ENCODE results near the gene ZNF35.
"Not testable (repeated sequence)": the region's sequence is repeated elsewhere in the genome, so short reads cannot be mapped to it uniquely, and the experiment has no call there.

The ZNF35 gene

GRCh38 chr3:44648564-44649229 lies at the start of gene ZNF35:
Gene ZNF35 (plus strand): TSS chr3:44648732. CDS start chr3:44651068, 2,336 bp downstream.
- peak; percentile 38 for DNase-seq

GRCh38 chr3:44601749-44602148 lies 46.8 kb upstream of the ZNF35 start:
- DNase-seq = no peak

DNA sequence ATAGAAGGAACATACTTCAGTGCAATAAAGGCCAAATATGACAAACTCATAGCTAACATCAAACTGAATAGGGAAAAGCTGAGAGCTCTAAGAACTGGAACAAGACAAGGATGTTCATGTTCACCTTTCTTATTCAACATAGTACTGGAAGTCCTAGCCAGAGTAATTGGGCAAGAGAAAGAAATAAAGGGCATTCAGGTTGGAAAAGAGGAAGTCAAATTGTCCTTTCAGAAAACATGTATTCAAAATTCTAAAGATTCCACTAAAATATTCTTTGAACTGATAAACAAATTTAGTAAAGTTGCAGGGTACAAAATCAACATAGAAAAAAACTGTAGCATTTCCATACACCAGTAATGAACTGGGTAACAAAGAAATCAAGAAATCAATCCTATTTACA lies 35.9 kb upstream of the ZNF35 start:
- DNase-seq = no peak

DNA sequence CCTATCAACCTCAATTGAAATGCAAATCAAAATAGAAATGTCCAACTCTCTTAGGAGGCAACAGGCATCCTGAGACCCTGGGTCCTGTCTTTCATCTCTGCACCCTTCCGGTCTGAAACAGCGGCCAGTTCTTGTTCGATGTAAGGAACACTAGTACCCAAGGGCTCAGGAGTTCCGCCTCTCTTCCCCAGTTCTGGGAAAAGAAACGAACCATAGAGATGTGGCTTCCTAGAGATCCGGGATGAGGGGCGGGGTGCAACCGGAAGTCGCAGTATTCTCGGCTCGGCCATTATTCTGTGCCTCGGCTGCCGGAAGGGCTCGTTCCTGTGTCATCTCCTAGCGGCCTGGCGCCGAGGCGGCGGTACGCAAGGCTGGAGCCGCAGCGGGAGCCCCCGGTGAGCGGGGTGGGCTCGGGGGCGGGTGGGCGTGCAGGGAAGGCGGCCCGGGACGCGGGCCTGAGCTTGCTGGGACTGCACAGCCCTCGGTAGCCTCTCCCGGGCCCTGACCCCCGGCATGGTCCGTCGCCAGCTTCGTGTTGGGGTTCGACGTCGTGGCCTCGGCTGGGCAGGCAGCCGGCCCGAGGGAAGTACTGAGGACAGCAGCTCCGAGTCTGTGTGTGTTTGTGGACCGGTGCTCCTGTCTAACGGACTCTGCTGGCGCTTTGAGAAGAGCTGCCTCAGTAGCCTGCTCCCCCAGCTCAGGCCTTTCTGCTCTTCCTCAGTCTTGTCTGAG lies 23.6 kb upstream of the ZNF35 start, which contains the start of gene ZNF197:
TSS of gene ZNF197 (plus strand) at position 288 of the 732 bp plus-strand sequence. CDS start 4,119 bp downstream, outside the sequence.
- DNase-seq = peak; percentile 57

- DNase-seq = no peak
Measured at GRCh38 chr3:44628716-44629115, 19.8 kb upstream of the ZNF35 start.

GRCh38 chr3:44632193-44632592 lies 16.3 kb upstream of the ZNF35 start:
- no peak for DNase-seq

DNA sequence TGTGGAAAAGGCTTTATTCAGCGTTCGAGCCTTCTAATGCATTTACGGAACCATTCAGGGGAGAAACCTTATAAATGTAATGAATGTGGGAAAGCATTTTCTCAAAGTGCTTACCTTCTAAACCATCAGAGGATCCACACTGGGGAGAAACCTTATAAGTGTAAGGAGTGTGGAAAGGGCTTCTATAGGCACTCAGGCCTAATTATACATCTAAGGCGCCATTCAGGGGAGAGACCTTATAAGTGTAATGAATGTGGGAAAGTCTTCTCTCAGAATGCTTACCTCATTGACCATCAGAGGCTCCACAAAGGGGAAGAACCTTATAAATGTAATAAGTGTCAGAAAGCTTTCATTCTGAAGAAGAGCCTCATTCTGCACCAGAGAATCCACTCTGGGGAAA lies 6.2 kb upstream of the ZNF35 start:
- DNase-seq = no peak

GRCh38 chr3:44643024-44643423 lies 5.5 kb upstream of the ZNF35 start:
- no peak for DNase-seq

DNA sequence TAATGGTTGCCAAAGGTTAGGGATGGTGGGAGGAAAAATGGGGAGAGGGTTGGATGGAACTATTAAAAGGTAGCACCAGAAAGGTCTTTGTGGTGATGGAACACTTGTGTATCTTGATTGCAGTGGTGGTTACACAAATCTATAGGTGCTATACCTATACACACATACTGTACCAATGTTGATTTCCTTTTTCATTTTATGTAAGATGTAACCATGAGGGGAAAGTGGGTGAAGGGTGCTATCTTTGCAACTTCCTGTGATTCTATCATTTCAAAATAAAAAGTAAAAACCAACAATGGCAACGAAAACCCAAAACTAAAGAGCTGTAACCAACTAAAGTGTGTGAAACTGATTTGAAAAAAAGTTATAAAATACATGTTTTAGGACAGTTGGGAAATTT lies 761 bp upstream of the ZNF35 start:
- no peak for DNase-seq

- DNase-seq = no peak
Measured at GRCh38 chr3:44649709-44650108, 1.2 kb downstream of the ZNF35 start.

DNA sequence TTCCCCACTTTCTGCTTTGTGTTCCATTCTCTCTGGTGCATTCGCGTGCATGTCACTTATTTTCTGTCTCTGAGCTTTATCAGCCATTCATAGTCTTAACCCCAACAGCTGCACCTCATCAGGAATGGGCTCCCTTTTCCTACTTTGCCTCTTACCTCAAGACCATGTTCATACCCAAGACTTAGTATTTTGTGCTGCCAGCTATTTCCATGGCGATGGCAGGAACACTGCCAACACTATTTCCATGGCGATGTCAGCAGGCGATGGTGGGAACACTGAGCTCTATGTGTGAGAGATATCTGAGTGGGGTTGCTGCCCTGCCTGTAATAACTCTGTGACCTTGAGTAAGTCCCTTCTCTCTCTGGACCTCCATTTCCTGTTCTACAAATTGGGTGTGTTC lies 5.5 kb downstream of the ZNF35 start:
- no peak for DNase-seq

DNA sequence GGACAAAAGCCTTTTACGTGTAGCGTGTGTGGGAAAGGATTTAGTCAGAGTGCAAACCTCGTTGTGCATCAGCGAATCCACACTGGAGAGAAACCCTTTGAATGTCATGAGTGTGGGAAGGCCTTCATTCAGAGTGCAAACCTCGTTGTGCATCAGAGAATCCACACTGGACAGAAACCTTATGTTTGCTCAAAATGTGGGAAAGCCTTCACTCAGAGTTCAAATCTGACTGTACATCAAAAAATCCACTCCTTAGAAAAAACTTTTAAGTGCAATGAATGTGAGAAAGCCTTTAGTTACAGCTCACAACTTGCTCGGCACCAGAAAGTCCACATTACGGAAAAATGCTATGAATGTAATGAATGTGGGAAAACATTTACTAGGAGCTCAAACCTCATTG lies 10.5 kb downstream of the ZNF35 start:
- no peak for DNase-seq

DNA sequence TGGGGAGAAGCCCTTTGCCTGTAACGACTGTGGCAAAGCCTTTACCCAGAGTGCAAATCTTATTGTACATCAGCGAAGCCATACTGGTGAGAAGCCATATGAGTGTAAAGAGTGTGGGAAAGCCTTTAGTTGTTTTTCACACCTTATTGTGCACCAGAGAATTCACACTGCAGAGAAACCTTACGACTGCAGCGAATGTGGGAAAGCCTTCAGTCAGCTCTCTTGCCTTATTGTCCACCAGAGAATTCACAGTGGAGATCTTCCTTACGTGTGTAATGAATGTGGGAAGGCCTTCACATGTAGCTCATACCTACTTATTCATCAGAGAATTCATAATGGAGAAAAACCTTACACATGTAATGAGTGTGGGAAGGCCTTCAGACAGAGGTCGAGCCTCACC lies 10.9 kb downstream of the ZNF35 start:
- DNase-seq = no peak

GRCh38 chr3:44661189-44661588 lies 12.7 kb downstream of the ZNF35 start:
- no peak for DNase-seq

DNA sequence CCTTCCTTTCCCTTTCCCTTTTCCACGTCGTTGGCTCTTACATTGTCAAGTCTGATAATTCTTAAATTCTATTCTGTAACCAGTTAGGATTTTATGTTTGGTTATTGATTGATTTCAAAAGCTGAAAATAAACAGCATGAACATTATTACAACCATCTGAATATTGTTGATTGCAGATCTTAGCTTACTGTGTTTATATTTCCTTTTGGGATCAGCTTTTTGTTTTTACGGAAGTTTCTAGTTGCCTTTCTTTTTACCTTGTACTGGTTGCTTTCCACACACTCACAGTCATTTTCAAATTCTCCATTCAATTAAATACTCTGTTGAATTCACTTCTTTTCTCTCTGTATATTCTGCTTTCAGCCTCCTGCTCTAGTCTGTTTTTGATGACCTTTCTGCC lies 16.6 kb downstream of the ZNF35 start:
- DNase-seq = no peak

DNA sequence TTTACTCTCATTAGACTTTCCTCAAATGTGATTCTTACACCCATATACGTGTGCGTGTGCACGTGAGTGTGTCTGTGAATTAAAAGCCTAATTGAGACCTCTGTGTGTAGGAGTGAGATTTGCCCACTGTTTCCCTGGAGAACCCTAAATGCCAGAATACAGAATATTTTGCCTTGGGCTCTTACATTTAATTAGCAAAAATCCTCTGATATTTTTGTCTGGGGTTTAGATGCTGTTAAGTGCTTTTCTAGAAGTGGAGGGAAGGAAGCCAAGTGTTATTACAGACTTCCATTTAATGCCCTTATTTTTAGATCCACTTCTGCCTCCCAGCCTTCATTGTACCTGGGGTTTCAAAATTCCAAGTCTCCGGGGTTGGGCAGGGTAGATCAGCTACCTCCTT lies 17.8 kb downstream of the ZNF35 start:
- DNase-seq = no peak

DNA sequence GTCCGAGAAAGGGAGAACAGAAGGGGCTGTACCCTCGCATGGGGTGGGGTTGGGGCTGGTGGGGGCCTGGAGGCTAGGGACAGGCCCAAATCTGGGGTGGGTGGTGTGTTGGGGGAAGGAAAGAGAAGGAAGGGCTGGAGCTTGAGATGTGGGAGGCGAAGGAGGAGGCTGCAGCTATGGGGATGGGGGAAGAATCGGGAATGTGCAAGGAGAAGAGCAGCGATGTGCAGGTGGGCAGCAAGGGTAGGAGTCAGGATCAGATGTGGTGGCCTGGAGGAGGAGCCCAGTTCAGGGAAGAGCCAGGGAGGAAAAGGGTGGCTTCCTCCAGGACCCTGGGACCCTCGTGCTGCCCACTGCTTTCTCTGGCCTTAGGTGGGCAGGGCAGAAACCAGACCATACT lies 21.2 kb downstream of the ZNF35 start:
- DNase-seq = no peak

GRCh38 chr3:44673466-44673865 lies 24.9 kb downstream of the ZNF35 start:
- not testable (repeated sequence) for DNase-seq

- DNase-seq = no peak
Measured at GRCh38 chr3:44674211-44674610, 25.7 kb downstream of the ZNF35 start.

DNA sequence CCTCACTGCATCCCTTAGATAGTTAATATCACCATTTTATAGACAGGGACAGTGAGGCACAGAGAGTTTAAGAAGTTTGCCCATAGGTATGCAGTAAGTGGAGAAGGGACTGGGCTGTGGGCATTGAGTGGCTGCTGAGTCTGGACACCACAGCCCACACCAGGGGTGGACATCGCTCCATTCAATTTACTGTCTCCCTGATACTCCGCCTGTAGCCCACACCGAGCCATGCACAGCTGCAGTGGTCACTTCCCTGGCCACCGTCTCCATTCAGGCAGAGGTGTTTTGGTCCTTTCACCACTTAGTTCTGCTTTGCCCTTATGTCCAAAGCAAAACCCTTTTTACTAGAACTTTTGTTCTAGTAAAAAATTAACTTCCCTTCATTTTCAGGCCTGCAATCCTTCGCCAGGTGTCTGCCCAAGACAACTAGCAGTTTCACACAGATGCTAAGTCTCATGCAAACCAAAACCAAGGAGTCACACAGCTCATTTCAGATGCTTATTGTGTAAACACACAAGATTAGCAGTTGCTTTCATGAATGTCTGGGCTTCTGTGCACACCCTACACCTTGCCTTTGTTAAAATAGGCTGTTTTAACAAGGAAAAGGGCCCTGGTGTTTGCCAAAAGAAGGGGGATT lies 30.1 kb downstream of the ZNF35 start:
- DNase-seq = no peak

DNA sequence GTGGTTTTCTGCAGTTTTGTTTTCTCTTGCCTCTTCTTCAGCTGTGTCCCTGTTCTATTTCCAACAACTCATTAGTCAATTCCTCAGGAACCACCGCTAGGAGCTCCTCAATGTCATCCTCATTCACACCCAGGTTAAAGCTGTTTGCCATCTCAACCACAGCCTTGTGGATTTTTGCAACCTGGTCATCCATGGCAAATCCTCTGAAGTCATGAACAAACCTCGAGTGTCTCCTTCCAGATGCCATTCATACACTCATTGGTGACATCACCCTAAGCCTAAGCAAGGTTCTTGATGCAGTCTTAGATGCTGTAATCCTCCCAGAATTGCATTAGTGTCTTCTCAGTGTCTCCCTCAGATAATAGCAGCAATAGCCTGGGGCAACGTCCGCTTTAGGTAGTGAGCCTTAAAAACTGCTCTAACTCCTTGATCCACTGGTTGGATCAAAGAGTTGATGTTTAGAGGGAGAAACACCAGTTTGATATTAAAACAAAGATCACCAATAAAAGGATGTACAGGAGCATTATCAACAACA lies 32.5 kb downstream of the ZNF35 start:
- DNase-seq = no peak

DNA sequence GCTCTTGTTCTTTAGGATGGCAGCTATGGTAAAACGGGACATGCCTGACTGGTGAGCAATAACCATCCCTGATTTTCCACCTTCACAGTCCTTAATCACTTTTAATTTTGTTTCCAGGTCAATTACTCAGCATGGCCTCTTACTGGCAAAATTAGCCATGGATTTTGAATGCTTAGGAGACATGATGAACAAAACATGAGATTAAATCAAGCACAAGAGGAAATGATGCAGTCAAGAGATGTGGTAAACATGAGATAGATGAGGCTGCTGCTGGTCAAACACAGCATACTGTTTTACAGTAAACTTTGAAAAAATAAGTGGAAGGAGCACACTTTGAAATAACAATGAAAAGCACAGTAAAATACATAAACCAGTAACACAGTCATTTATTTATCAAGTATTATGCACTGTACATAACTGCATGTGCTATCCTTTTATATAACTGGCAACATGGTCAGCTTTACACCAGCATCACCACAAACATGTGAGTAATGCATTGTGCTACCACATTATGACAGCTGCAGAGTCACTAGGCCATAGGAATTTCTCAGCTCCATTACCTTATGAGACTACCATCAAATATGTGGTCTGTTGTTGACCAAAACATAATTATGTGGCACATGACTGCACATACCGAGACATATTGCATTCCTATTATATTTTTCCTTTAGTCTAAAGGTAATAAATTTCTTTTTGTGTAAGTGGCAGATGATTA lies 33.8 kb downstream of the ZNF35 start:
- DNase-seq = no peak

- peak; percentile 50 for DNase-seq
Measured at GRCh38 chr3:44685128-44685800, 36.7 kb downstream of the ZNF35 start.
